Activated B cell treated with CpG ODN at 0.5 μM for 24 hours (primary cell): ENCODE data around the gene NLN. TPM values are rescaled to one million over a fixed set of nuclear protein-coding genes. Genes with fewer than 3 reads are reported as not detected.

Experiments
- ATAC-seq: fragments of 200-7000 bp; cut with Tn5 transposase; one replicate; pipeline ENCODE4 v1.10.0; 2021; ENCODE audit warnings: low read depth, mild to moderate bottlenecking, moderate library complexity
- CTCF ChIA-PET: fragments of 350-600 bp; sonication (Branson Sonifier 250); formaldehyde crosslinking; loops from one replicate; lab custom pipeline; 2021; ENCODE audit warnings: antibody characterized with exemption; lab: Charles Lee
- POLR2A ChIA-PET: fragments of 350-600 bp; sonication (Branson Sonifier 250); formaldehyde crosslinking; loops from one replicate; lab custom pipeline; 2021; ENCODE audit warnings: antibody characterized with exemption; lab: Charles Lee
- DNase-seq: peaks from one replicate; pipeline ENCODE4 v3.0.0; 2022
- H3K27ac Mint-ChIP-seq: one replicate; pipeline ENCODE4 v1.8.0; 2020; ENCODE audit warnings: mixed read lengths
- H3K27me3 Mint-ChIP-seq: one replicate; pipeline ENCODE4 v1.8.0; 2021; ENCODE audit warnings: mixed read lengths
- H3K36me3 Mint-ChIP-seq: one replicate; pipeline ENCODE4 v1.8.0; 2021; ENCODE audit warnings: low read depth, mixed read lengths
- H3K4me1 Mint-ChIP-seq: one replicate; pipeline ENCODE4 v1.8.0; 2021; ENCODE audit warnings: mixed read lengths
- H3K4me3 Mint-ChIP-seq: one replicate; pipeline ENCODE4 v1.8.0; 2020; ENCODE audit warnings: mild to moderate bottlenecking, mixed read lengths
- H3K9me3 Mint-ChIP-seq: one replicate; pipeline ENCODE4 v1.8.0; 2020; ENCODE audit warnings: mixed read lengths
- intact Hi-C: fragments of 100-400 bp; cut with micrococcal nuclease; formaldehyde crosslinking; loops from one replicate; pipeline ENCODE4 v1.15.1; 2024
- total RNA-seq: library from RNA; stranded (reverse); gene quantifications from 2 replicates; pipeline ENCODE4 v1.2.3, GENCODE V29; 2022
- TF ChIP-seq, protein P1 (sequence below): fragments of 200-600 bp; IDR thresholded peaks from one replicate; pipeline ENCODE4 v1.8.0; 2022; ENCODE audit warnings: antibody characterized with exemption, mild to moderate bottlenecking

NLN gene
- total RNA-seq, 1 donor from 2014 or later: 16.5 TPM

DNA sequence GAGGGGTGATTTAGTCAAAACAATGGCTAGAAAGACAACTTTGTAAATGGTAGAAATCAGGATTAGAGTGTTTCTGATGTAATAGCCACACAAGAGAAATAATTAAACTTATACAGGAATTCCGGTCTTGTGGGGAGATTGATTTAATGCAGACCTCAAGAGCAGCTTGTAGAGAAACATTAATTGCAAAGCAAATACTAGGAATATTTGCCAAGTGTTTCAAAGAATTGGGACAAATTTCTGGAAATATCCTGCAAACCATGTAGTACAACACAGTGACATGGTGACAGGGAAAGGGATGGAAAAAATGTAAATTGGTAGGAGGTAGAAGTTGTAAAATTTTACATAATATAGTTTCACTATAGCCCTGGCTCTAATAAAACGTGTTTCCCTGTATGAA is 28.9 kb downstream of the NLN start:
- no peak for ATAC-seq
- no peaks in the 10 kb centered on the region for H3K9me3 Mint-ChIP-seq
- intact Hi-C loops: no loop called here
- no peak overlapping the region for H3K27ac Mint-ChIP-seq
- no peaks in the 10 kb centered on the region for H3K36me3 Mint-ChIP-seq
- H3K27me3 Mint-ChIP-seq: no peaks in the 10 kb centered on the region
- CTCF ChIA-PET: no interaction called here
- H3K4me3 Mint-ChIP-seq: no peak overlapping the region
- POLR2A ChIA-PET: no interaction called here
- DNase-seq: no peak
- no peaks in the 10 kb centered on the region for H3K4me1 Mint-ChIP-seq
- TF ChIP-seq, protein P1, sequence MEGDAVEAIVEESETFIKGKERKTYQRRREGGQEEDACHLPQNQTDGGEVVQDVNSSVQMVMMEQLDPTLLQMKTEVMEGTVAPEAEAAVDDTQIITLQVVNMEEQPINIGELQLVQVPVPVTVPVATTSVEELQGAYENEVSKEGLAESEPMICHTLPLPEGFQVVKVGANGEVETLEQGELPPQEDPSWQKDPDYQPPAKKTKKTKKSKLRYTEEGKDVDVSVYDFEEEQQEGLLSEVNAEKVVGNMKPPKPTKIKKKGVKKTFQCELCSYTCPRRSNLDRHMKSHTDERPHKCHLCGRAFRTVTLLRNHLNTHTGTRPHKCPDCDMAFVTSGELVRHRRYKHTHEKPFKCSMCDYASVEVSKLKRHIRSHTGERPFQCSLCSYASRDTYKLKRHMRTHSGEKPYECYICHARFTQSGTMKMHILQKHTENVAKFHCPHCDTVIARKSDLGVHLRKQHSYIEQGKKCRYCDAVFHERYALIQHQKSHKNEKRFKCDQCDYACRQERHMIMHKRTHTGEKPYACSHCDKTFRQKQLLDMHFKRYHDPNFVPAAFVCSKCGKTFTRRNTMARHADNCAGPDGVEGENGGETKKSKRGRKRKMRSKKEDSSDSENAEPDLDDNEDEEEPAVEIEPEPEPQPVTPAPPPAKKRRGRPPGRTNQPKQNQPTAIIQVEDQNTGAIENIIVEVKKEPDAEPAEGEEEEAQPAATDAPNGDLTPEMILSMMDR: no peak

DNA sequence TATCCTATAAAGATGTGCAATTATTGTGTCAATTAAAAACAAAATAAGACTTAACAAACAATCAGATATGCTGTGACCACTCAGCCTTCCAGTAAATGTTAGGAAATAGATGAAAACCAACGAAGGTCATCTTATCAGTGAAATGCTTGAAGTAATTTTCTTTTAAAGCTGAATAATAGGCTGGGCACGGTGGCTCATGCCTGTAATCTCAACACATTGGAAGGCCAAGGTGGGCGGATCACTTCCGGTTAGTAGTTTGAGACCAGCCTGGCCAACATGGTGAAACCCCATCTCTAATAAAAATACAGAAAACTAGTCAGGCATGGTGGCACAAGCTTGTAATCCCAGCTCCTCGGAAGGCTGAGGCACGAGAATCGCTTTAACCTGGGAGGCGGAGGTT is 31.2 kb downstream of the NLN start:
- Mint-ChIP-seq H3K27me3 (no peaks in the 10 kb centered on the region), H3K36me3 (no peaks in the 10 kb centered on the region), H3K4me3 (no peak overlapping the region), H3K4me1 (no peaks in the 10 kb centered on the region), H3K27ac (no peak overlapping the region), H3K9me3 (no peaks in the 10 kb centered on the region)
- CTCF ChIA-PET: no interaction called here
- DNase-seq: no peak
- no peak for ATAC-seq
- intact Hi-C loops: no loop called here
- TF ChIP-seq, protein P1: no peak
- POLR2A ChIA-PET: no interaction called here

DNA sequence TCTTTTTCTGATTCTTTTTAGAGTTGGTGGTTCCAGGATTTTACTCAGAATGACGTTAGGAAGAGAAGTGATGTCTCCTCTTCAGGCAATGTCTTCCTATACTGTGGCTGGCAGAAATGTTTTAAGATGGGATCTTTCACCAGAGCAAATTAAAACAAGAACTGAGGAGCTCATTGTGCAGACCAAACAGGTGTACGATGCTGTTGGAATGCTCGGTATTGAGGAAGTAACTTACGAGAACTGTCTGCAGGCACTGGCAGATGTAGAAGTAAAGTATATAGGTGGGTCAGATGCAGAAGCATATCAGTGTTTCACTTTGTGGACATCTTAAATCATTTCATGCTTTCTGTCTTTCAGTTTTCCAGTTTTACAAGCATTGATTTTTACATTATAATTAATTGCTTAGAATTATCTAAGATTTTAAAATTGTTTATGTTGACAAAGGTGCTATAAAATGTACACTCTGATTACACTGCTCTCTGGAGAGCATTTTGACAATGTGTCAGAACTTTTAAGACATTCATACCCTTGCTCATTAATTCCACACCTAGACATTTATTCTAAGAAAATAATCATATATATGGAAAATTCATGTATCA is 36.6 kb downstream of the NLN start:
- DNase-seq: no peak
- intact Hi-C loops: no loop called here
- H3K4me3 Mint-ChIP-seq: no peak overlapping the region
- peaks cover 3% of the 10 kb centered on the region for H3K4me1 Mint-ChIP-seq
- H3K27ac Mint-ChIP-seq: no peak overlapping the region
- POLR2A ChIA-PET: no interaction called here
- ATAC-seq: no peak
- TF ChIP-seq, protein P1: no peak
- H3K9me3 Mint-ChIP-seq: no peaks in the 10 kb centered on the region
- H3K27me3 Mint-ChIP-seq: no peaks in the 10 kb centered on the region
- CTCF ChIA-PET: no interaction called here
- peaks cover 13% of the 10 kb centered on the region for H3K36me3 Mint-ChIP-seq

- TF ChIP-seq, protein P1: no peak
- H3K9me3 Mint-ChIP-seq: no peaks in the 10 kb centered on the region
- DNase-seq: no peak
- ChIA-PET CTCF (interaction anchor here (1.2 kb wide), 1 partner anchor 545 kb away, joined by 5 read pairs; no protein-coding TSS in a partner anchor), POLR2A (no interaction called here)
- H3K4me3 Mint-ChIP-seq: no peak overlapping the region
- intact Hi-C loops: no loop called here
- peaks cover 14% of the 10 kb centered on the region for H3K36me3 Mint-ChIP-seq
- H3K27ac Mint-ChIP-seq: no peak overlapping the region
- no peak for ATAC-seq
- no peaks in the 10 kb centered on the region for H3K27me3 Mint-ChIP-seq
- peaks cover 3% of the 10 kb centered on the region for H3K4me1 Mint-ChIP-seq
Measured at GRCh38 chr5:65760504-65761275, 38.7 kb downstream of the NLN start.

- Mint-ChIP-seq H3K27me3 (no peaks in the 10 kb centered on the region), H3K36me3 (peaks cover 23% of the 10 kb centered on the region), H3K4me1 (peaks cover 7% of the 10 kb centered on the region), H3K27ac (no peak overlapping the region), H3K9me3 (no peaks in the 10 kb centered on the region), H3K4me3 (no peak overlapping the region)
- ATAC-seq: no peak
- CTCF ChIA-PET: no interaction called here
- intact Hi-C loops: no loop called here
- no peak for DNase-seq
- TF ChIP-seq, protein P1: no peak
- POLR2A ChIA-PET: no interaction called here
Measured at GRCh38 chr5:65762234-65762633, 40.2 kb downstream of the NLN start.
